Trophoblast cell (in vitro differentiated cells and primary cell): ENCODE results near the gene CDC34.

Source experiments
- DNase-seq, 2 donors: peaks; one replicate each; pipeline ENCODE4 v3.0.0-alpha.2; 2016
- H2AFZ ChIP-seq: 2 replicates; pipeline ENCODE4 v1.6.1; 2013; ENCODE audit warnings: low read length, moderate library complexity, mild to moderate bottlenecking; ENCODE audit not compliant: insufficient read depth, poor library complexity
- H2AK5ac ChIP-seq: 2 replicates; pipeline ENCODE4 v1.6.1; 2013; ENCODE audit warnings: mild to moderate bottlenecking, low read length
- H2BK120ac ChIP-seq: 2 replicates; pipeline ENCODE4 v1.6.1; 2013; ENCODE audit warnings: low read length, mild to moderate bottlenecking, moderate library complexity; ENCODE audit not compliant: insufficient read depth, poor library complexity
- H2BK12ac ChIP-seq: 2 replicates; pipeline ENCODE4 v1.6.1; 2013; ENCODE audit warnings: mild to moderate bottlenecking, low read length, moderate library complexity
- H2BK5ac ChIP-seq: 2 replicates; pipeline ENCODE4 v1.6.1; 2013; ENCODE audit warnings: low read length, low read depth, moderate library complexity, mild to moderate bottlenecking; ENCODE audit not compliant: poor library complexity
- H3K14ac ChIP-seq: 2 replicates; pipeline ENCODE4 v1.6.1; 2013; ENCODE audit warnings: mild to moderate bottlenecking, low read length
- H3K18ac ChIP-seq: 2 replicates; pipeline ENCODE4 v1.6.1; 2013; ENCODE audit warnings: mild to moderate bottlenecking, low read length
- H3K23ac ChIP-seq: 2 replicates; pipeline ENCODE4 v1.6.1; 2013; ENCODE audit warnings: low read length
- H3K27ac ChIP-seq: 2 replicates; pipeline ENCODE4 v1.5.1; 2013; ENCODE audit warnings: low read depth, mild to moderate bottlenecking, inconsistent platforms, low read length, moderate library complexity
- H3K27me3 ChIP-seq: 2 replicates; pipeline ENCODE4 v1.6.1; 2013; ENCODE audit warnings: inconsistent platforms, mild to moderate bottlenecking, low read length, moderate library complexity; ENCODE audit not compliant: insufficient read depth
- H3K36me3 ChIP-seq, 2 experiments: 1 replicate in 1 of 2; 2 replicates in 1 of 2; pipeline ENCODE4 v1.6.1; 2013; ENCODE audit warnings: low read length in 2 of 2, mild to moderate bottlenecking in 2 of 2, moderate library complexity in 1 of 2; ENCODE audit not compliant: insufficient read depth in 2 of 2, control insufficient read depth in 1 of 2
- H3K4ac ChIP-seq: 2 replicates; pipeline ENCODE4 v1.6.1; 2013; ENCODE audit warnings: low read depth, mild to moderate bottlenecking, low read length, moderate library complexity
- H3K4me1 ChIP-seq, 2 experiments: 1 replicate in 1 of 2; 2 replicates in 1 of 2; pipeline ENCODE4 v1.6.1; 2013; ENCODE audit warnings: low read length in 2 of 2, mild to moderate bottlenecking in 2 of 2, moderate library complexity in 1 of 2; ENCODE audit not compliant: insufficient read depth in 2 of 2, control insufficient read depth in 1 of 2
- H3K4me2 ChIP-seq: 2 replicates; pipeline ENCODE4 v1.6.1; 2013; ENCODE audit warnings: inconsistent platforms, mild to moderate bottlenecking, low read length, moderate library complexity
- H3K4me3 ChIP-seq: 2 replicates; pipeline ENCODE4 v1.5.1; 2013; ENCODE audit warnings: mild to moderate bottlenecking, low read depth, low read length, inconsistent platforms
- H3K79me1 ChIP-seq: one replicate; pipeline ENCODE4 v1.6.1; 2013; ENCODE audit warnings: low read length
- H3K79me2 ChIP-seq: 2 replicates; pipeline ENCODE4 v1.6.1; 2013; ENCODE audit warnings: low read length, mild to moderate bottlenecking; ENCODE audit not compliant: control insufficient read depth, insufficient read depth, poor library complexity
- H3K9ac ChIP-seq: 2 replicates; pipeline ENCODE4 v1.6.1; 2013; ENCODE audit warnings: mild to moderate bottlenecking, low read length
- H3K9me3 ChIP-seq: 2 replicates; pipeline ENCODE4 v1.6.1; 2013; ENCODE audit warnings: low read depth, mild to moderate bottlenecking, control low read depth, inconsistent platforms, low read length; ENCODE audit not compliant: insufficient read depth
- H4K12ac ChIP-seq: 2 replicates; pipeline ENCODE4 v1.6.1; 2013; ENCODE audit warnings: low read depth, mild to moderate bottlenecking, low read length, moderate library complexity
- H4K8ac ChIP-seq: 2 replicates; pipeline ENCODE4 v1.6.1; 2013; ENCODE audit warnings: low read depth, mild to moderate bottlenecking, low read length, moderate library complexity
- H4K91ac ChIP-seq: one replicate; pipeline ENCODE4 v1.6.1; 2013; ENCODE audit warnings: low read depth, mild to moderate bottlenecking, low read length, moderate library complexity
- WGBS: extraction: QIAGEN DNeasy Blood & Tissue Kit; methylation state at CpG from one replicate; pipeline ENCODE4 v1.1.7; 2013; ENCODE audit warnings: missing lambda C conversion rate; ENCODE audit not compliant: insufficient read length, insufficient coverage; ENCODE audit errors: extremely low coverage; 5-methylcytosine and 5-hydroxymethylcytosine counted together

The CDC34 gene

DNA sequence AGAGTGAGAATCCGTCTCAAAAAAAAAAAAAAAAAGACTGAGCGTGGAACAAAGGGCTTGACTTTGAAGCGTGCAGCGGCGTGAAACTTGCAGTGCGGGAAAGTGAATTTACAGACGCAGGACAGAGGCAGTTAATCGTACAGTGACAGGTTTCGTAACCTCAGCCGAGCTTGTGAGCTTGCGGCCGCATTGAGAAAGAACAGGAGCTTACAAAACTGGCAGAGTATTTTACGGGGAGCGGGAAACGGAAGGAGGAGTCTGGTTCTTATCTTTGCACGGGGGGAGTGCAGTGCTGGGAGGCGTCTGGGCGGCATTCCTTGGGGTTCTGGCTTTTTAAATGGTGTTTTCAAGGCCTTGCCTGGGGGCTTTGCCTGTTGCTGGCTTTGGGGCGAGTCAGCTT lies 34.8 kb downstream of the CDC34 start:
- Histone ChIP-seq H3K36me3 (no peaks in the 10 kb centered on the region), H2BK12ac (no peak overlapping the region), H3K27ac (peak overlapping the region; percentile 88), H3K18ac (no peak overlapping the region), H4K91ac (no peak overlapping the region), H4K12ac (no peak overlapping the region), H3K4me3 (no peak overlapping the region), H3K9me3 (peaks cover 5% of the 10 kb centered on the region), H2AK5ac (no peak overlapping the region), H3K9ac (no peak overlapping the region), H2BK5ac (peak overlapping the region; percentile 90), H4K8ac (no peak overlapping the region), H3K27me3 (no peaks in the 10 kb centered on the region), H3K14ac (no peak overlapping the region), H2AFZ (no peak overlapping the region), H3K4ac (no peak overlapping the region), H3K4me1 (peaks cover 13 to 17% of the 10 kb centered on the region in 2 experiments), H3K79me1 (peaks cover 16% of the 10 kb centered on the region), H3K23ac (no peak overlapping the region), H3K4me2 (peak overlapping the region; percentile 9), H2BK120ac (no peak overlapping the region), H3K79me2 (peaks cover 2% of the 10 kb centered on the region)
- DNase-seq: peak in 1 of 2 donors; percentile 48
- WGBS: no CpG with 5 or more reads among the region's 19 CpGs

DNA sequence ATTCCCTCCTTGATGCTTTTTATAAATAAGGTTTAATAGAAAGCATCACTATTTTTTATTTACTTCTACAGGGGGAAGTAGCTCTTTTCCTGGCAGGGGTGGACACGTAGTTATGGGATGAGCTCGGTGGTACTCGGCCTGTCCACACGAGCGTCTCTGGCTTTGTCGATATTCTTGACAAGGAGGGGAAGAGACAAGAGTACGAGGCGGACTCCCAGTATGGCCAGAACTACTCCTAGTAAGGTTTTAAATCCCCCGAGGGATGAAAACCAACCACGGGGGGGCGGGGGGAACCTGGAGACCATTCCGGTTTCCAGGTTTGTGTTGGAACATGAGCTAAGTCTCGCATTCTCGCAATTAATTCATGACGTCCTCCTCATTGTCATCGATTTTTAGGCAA lies 35.3 kb downstream of the CDC34 start:
- Histone ChIP-seq H3K4me3 (no peak overlapping the region), H4K91ac (peak overlapping the region; percentile 86), H3K23ac (no peak overlapping the region), H2BK5ac (peak overlapping the region; percentile 90), H3K79me2 (peaks cover 2% of the 10 kb centered on the region), H2AK5ac (no peak overlapping the region), H4K8ac (peak overlapping the region; percentile 48), H3K4me1 (peaks cover 16 to 19% of the 10 kb centered on the region in 2 experiments), H4K12ac (no peak overlapping the region), H3K36me3 (no peaks in the 10 kb centered on the region), H3K14ac (peak overlapping the region; percentile 92), H3K18ac (peak overlapping the region; percentile 33), H3K4ac (peak overlapping the region; percentile 42), H3K4me2 (peak overlapping the region; percentile 9), H3K27ac (peak overlapping the region; percentile 88), H2BK120ac (peak overlapping the region; percentile 93), H2BK12ac (peak overlapping the region; percentile 98), H3K9ac (no peak overlapping the region), H3K79me1 (peaks cover 20% of the 10 kb centered on the region), H2AFZ (no peak overlapping the region), H3K9me3 (peaks cover 5% of the 10 kb centered on the region), H3K27me3 (no peaks in the 10 kb centered on the region)
- WGBS: no CpG with 5 or more reads among the region's 16 CpGs
- no peak for DNase-seq

DNA sequence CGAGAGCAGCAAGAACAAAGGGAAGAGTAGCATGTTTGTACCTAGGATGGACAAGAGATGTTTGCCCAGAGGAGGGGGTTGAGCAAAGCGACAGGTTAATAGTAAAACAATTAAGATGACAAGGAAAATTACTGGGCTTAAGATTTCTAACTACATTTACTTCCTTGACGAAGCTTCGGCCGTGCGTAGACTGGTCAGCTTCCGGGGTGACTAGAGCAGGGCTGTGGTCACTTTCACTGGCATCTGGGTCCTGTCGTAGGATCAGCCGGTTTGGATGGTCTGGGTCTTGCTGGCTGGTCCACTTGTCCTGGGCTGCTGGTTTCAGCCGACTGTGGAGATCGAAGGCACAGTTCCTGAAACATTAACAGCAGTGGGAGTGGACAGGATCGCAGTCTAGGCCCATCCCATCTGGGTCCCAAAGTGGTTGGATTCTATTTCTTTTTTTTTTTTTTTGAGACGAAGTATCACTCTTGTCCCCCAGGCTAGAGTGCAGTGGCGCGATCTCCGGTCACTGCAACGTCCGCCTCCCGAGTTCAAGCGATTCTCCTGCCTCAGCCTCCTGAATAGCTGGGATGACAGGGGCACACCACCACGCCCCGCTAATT lies 35.8 kb downstream of the CDC34 start:
- Histone ChIP-seq H3K27me3 (no peaks in the 10 kb centered on the region), H2BK5ac (peak overlapping the region; percentile 90), H3K36me3 (no peaks in the 10 kb centered on the region), H3K18ac (peak overlapping the region; percentile 95), H4K12ac (peak overlapping the region; percentile 16), H3K9ac (no peak overlapping the region), H3K4me3 (no peak overlapping the region), H4K91ac (peak overlapping the region; percentile 86), H4K8ac (peak overlapping the region; percentile 82), H3K4me2 (peak overlapping the region; percentile 9), H3K4me1 (peaks cover 16 to 19% of the 10 kb centered on the region in 2 experiments), H2AK5ac (peak overlapping the region; percentile 81), H3K79me2 (peaks cover 2% of the 10 kb centered on the region), H2AFZ (peak overlapping the region; percentile 6), H3K23ac (no peak overlapping the region), H3K27ac (peak overlapping the region; percentile 88), H2BK12ac (peak overlapping the region; percentile 98), H3K14ac (peak overlapping the region; percentile 92), H3K4ac (no peak overlapping the region), H3K9me3 (peaks cover 4% of the 10 kb centered on the region), H3K79me1 (peaks cover 20% of the 10 kb centered on the region), H2BK120ac (peak overlapping the region; percentile 93)
- DNase-seq: no peak
- WGBS: no CpG with 5 or more reads among the region's 22 CpGs

DNA sequence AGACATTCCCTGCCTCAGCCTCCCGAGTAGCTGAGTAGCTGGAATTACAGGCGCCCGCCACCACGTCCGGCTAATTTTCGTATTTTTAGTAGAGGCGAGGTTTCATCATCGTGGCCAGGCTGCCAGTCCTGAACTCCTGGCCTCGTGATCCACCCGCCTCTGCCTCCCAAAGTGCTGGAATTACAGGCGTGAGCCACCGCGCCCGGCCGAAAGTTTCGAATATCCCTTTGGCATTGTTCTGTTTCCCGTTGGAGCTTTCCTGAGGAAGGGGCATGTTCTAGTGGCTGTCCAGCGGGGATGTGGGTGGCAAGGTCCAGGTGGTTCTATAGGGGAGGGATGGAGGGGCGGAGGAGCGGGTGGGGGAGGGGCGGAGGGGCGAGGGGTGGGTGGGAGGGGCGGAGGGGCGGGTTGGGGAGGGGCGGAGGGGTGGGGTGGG lies 38.7 kb downstream of the CDC34 start:
- H3K4me1 ChIP-seq: peaks cover 24 to 32% of the 10 kb centered on the region in 2 experiments
- no peak overlapping the region for H3K4ac ChIP-seq
- no peaks in the 10 kb centered on the region for H3K27me3 ChIP-seq
- H2BK5ac ChIP-seq: no peak overlapping the region
- H2BK120ac ChIP-seq: no peak overlapping the region
- peaks cover 3% of the 10 kb centered on the region for H3K9me3 ChIP-seq
- WGBS: no CpG with 5 or more reads among the region's 25 CpGs
- no peak overlapping the region for H3K27ac ChIP-seq
- no peak overlapping the region for H3K14ac ChIP-seq
- no peak overlapping the region for H3K23ac ChIP-seq
- H4K12ac ChIP-seq: no peak overlapping the region
- H3K18ac ChIP-seq: no peak overlapping the region
- H3K36me3 ChIP-seq: no peaks in the 10 kb centered on the region
- H3K79me1 ChIP-seq: peaks cover 29% of the 10 kb centered on the region
- peaks cover 23% of the 10 kb centered on the region for H3K79me2 ChIP-seq
- no peak overlapping the region for H3K4me3 ChIP-seq
- no peak overlapping the region for H4K91ac ChIP-seq
- DNase-seq: peak; percentile 87 to 90
- no peak overlapping the region for H3K9ac ChIP-seq
- no peak overlapping the region for H4K8ac ChIP-seq
- H3K4me2 ChIP-seq: no peak overlapping the region
- no peak overlapping the region for H2AK5ac ChIP-seq
- no peak overlapping the region for H2AFZ ChIP-seq
- H2BK12ac ChIP-seq: peak overlapping the region; percentile 32
